HepG2 (cell line): Measurements from ENCODE around the gene GOLGB1. TPM values are rescaled to one million over a fixed set of nuclear protein-coding genes. Genes with fewer than 3 reads are reported as not detected.

Source experiments
- ATAC-seq: fragments of 200-7000 bp; cut with Tn5 transposase; 3 replicates; pipeline ENCODE4 v1.9.1; 2020; ENCODE audit warnings: mild to moderate bottlenecking, moderate library complexity
- BruUV-seq: library from RNA; stranded (reverse); fragments of 400-500 nt; replicated peaks from 2 replicates; lab custom pipeline; 2021; lab: Mats Ljungman, UMichigan
- CTCF ChIA-PET: fragments of 300-600 bp; formaldehyde crosslinking; extraction: SDS; loops from one replicate; lab custom pipeline; 2021; ENCODE audit warnings: low total read pairs, inconsistent platforms, low intra/inter-chr PET ratio; lab: Yijun Ruan, JAX
- POLR2A ChIA-PET: fragments of 350-600 bp; sonication (Branson Sonifier 250); formaldehyde crosslinking; loops from one replicate; lab custom pipeline; 2020; ENCODE audit warnings: antibody characterized with exemption, inconsistent platforms; lab: Yijun Ruan, JAX
- DNase-seq: peaks from one replicate; pipeline ENCODE4 v3.0.0-alpha.2; 2015; ENCODE audit warnings: low spot score
- FAIRE-seq: peaks from 3 replicates; lab custom pipeline; 2011; peaks lifted over from hg19 to GRCh38; lab: Jason Lieb, UNC
- H2AFZ ChIP-seq: one replicate; pipeline ENCODE4 v1.6.1; 2011; ENCODE audit warnings: low read length, inconsistent platforms
- H3K27ac ChIP-seq: fragments of 300-600 bp; 3 replicates; pipeline ENCODE4 v1.8.0; 2011; ENCODE audit warnings: mixed run types, mild to moderate bottlenecking, mixed read lengths, low read length, inconsistent platforms; ENCODE audit not compliant: insufficient read depth; ENCODE audit errors: extremely low read length
- H3K27me3 ChIP-seq, 2 experiments: fragments of 200-600 bp in 1 of 2; 2 replicates in 1 of 2; 3 replicates in 1 of 2; pipeline versions ENCODE4 v1.6.0 to v1.8.0; 2011; ENCODE audit warnings: low read length in 2 of 2, mild to moderate bottlenecking in 2 of 2, moderate library complexity in 2 of 2, inconsistent platforms in 1 of 2; ENCODE audit not compliant: insufficient read depth in 2 of 2, control insufficient read depth in 1 of 2
- H3K36me3 ChIP-seq, 2 experiments: fragments of 200-600 bp in 1 of 2; replicated peaks in 1 of 2; 2 replicates in 1 of 2; 3 replicates in 1 of 2; pipeline versions ENCODE4 v1.5.1 to v1.8.0; 2011; ENCODE audit warnings: low read length in 2 of 2, inconsistent platforms in 1 of 2; ENCODE audit not compliant: insufficient read depth in 2 of 2, control insufficient read depth in 1 of 2
- H3K4me1 ChIP-seq: 2 replicates; pipeline ENCODE4 v1.5.1; 2012; ENCODE audit warnings: low read length, inconsistent platforms; ENCODE audit not compliant: insufficient read depth
- H3K4me2 ChIP-seq: 2 replicates; pipeline ENCODE4 v1.6.0; 2011; ENCODE audit warnings: low read depth, low read length, inconsistent platforms
- H3K4me3 ChIP-seq, 3 experiments: fragments of 200-600 bp in 1 of 3; sonication (generic), shearing (Covaris generic) in 1 of 3; replicated peaks in 1 of 3; 2 replicates each; pipeline ENCODE4 v1.5.1; 2011 to 2016; ENCODE audit warnings: low read length in 3 of 3, inconsistent platforms in 2 of 3, low read depth in 2 of 3, mild to moderate bottlenecking in 2 of 3, control low read depth in 1 of 3, mixed read lengths in 1 of 3; ENCODE audit not compliant: insufficient read depth in 1 of 3
- H3K79me2 ChIP-seq: one replicate; pipeline ENCODE4 v1.6.1; 2011; ENCODE audit warnings: low read length, inconsistent platforms; ENCODE audit not compliant: insufficient read depth
- H3K9ac ChIP-seq: 2 replicates; pipeline ENCODE4 v1.6.0; 2011; ENCODE audit warnings: mild to moderate bottlenecking, low read depth, low read length, inconsistent platforms; ENCODE audit not compliant: insufficient read depth
- H3K9me3 ChIP-seq: 2 replicates; pipeline ENCODE4 v1.5.1; 2012; ENCODE audit warnings: mild to moderate bottlenecking, low read length
- H4K20me1 ChIP-seq: 2 replicates; pipeline ENCODE4 v1.6.0; 2011; ENCODE audit warnings: inconsistent platforms, mild to moderate bottlenecking, low read length, moderate library complexity; ENCODE audit not compliant: insufficient read depth
- FOXC1 ChIP-seq: sonication (generic); formaldehyde crosslinking; IDR thresholded peaks from 2 replicates; pipeline ENCODE4 v1.8.0; 2022; ENCODE audit warnings: mild to moderate bottlenecking, missing genetic modification reagents, borderline replicate concordance
- HNRNPK ChIP-seq: fragments of 200-400 bp; formaldehyde crosslinking; IDR thresholded peaks from 2 replicates; pipeline ENCODE4 v1.6.1; 2018; ENCODE audit warnings: low read length, low read depth, moderate library complexity, mild to moderate bottlenecking; ENCODE audit not compliant: poor library complexity, severe bottlenecking
- PHF21A ChIP-seq: sonication (generic); formaldehyde crosslinking; IDR thresholded peaks from 2 replicates; pipeline ENCODE4 v1.5.0; 2020; ENCODE audit warnings: mild to moderate bottlenecking, missing genetic modification reagents
- RXRB ChIP-seq: IDR thresholded peaks from 2 replicates; pipeline ENCODE4 v1.6.1; 2016; ENCODE audit warnings: borderline replicate concordance, missing genetic modification reagents, missing compliant biosample characterization
- TEAD3 ChIP-seq: optimal IDR thresholded peaks from 2 replicates; pipeline ENCODE3; 2016; ENCODE audit warnings: borderline replicate concordance
- ZBTB7B ChIP-seq: sonication (generic); formaldehyde crosslinking; IDR thresholded peaks from 2 replicates; pipeline ENCODE4 v1.4.0; 2020; ENCODE audit warnings: missing genetic modification reagents
- ZNF331 ChIP-seq: sonication (generic); formaldehyde crosslinking; IDR thresholded peaks from 2 replicates; pipeline ENCODE4 v1.4.0; 2020; ENCODE audit warnings: missing genetic modification reagents
- ZNF724P ChIP-seq: sonication (generic); formaldehyde crosslinking; IDR thresholded peaks from 2 replicates; pipeline ENCODE4 v1.8.0; 2022; ENCODE audit warnings: missing genetic modification reagents, borderline replicate concordance
- in situ Hi-C: cut with HindIII; loops from 2 replicates; pipeline ENCODE4 v1.10.0; 2017; ENCODE audit warnings: low pct_unique_long_range_greater_than_20kb; ENCODE audit not compliant: extremely low pct_ligation_motif_present
- intact Hi-C: fragments of 100-400 bp; cut with micrococcal nuclease; formaldehyde crosslinking; loops from one replicate; pipeline ENCODE4 v1.10.0; 2022; ENCODE audit not compliant: unreplicated experiment
- polyA plus RNA-seq, 8 experiments: library from polyadenylated mRNA; depleted of rRNA in 3 of 8; stranded (reverse) in 7 of 8; unstranded in 1 of 8; fragments of >200 nt; fragmentation: Illumina TruSeq in 4 of 8; extraction: Trizol in 4 of 8; gene quantifications; 2 replicates each; pipeline versions ENCODE4 v1.2.1 to v1.2.3, GENCODE V29; 2011 to 2016; ENCODE audit warnings: low read depth in 4 of 8, missing spikeins in 1 of 8, mixed read lengths in 1 of 8; ENCODE audit not compliant: insufficient read depth in 1 of 8
- total RNA-seq, 5 experiments: library from RNA; depleted of rRNA; stranded (reverse); fragments of >200 nt; fragmentation: Illumina TruSeq; extraction: Trizol; gene quantifications; 2 replicates each; pipeline ENCODE4 v1.2.3, GENCODE V29; 2016; ENCODE audit warnings: low read depth in 1 of 5
- TF ChIP-seq, protein P1 (sequence below): IDR thresholded peaks from 2 replicates; pipeline ENCODE4 v1.6.1; 2016
- TF ChIP-seq, protein P2 (sequence below): sonication (generic); formaldehyde crosslinking; IDR thresholded peaks from 2 replicates; pipeline ENCODE4 v1.9.0; 2021; ENCODE audit warnings: missing genetic modification reagents, mild to moderate bottlenecking, borderline replicate concordance
- TF ChIP-seq, protein P3 (sequence below): sonication (generic); formaldehyde crosslinking; IDR thresholded peaks from 2 replicates; pipeline ENCODE4 v1.4.0; 2020; ENCODE audit warnings: missing genetic modification reagents
- TF ChIP-seq, protein P4 (sequence below): IDR thresholded peaks from 2 replicates; pipeline ENCODE4 v1.6.1; 2016; ENCODE audit warnings: low read depth, missing genetic modification reagents, missing compliant biosample characterization
- TF ChIP-seq, protein P5 (sequence below): IDR thresholded peaks from 2 replicates; pipeline ENCODE4 v1.6.1; 2016; ENCODE audit warnings: control low read depth

GOLGB1 gene
- total and polyA plus RNA-seq, 2 of the 13 experiments (the other 11 are each of a cell fraction or from before 2014, with no cell fraction given) = 13.1 to 39.5 TPM

DNA sequence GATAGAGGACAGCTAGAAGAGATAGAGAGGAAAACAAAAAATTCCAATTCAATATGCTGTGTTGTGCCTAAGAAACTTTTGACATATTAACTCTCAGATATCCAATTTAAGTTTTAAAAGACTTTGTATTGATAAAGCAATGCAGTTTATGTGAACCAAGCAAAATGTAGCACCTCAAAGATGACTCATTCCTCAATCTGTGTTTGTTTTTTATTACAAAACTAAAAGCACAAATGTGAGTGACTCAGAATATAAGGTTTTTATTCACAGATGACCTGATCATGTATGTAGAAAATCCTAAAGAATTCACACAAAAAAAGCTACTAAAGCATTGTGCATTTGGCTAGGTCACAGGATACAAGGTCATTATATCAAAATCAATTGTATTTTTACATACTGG lies 99.9 kb downstream of the GOLGB1 start:
- H3K4me3 ChIP-seq = no peak overlapping the region
- no TSS peak for BruUV-seq
- no peaks in the 10 kb centered on the region for H3K27me3 ChIP-seq
- CTCF ChIA-PET = no interaction called here
- H3K4me1 ChIP-seq = no peaks in the 10 kb centered on the region
- intact Hi-C loops = no loop called here
- no peaks in the 10 kb centered on the region for H4K20me1 ChIP-seq
- no peak overlapping the region for H3K27ac ChIP-seq
- DNase-seq (no peak), ATAC-seq (no peak), FAIRE-seq (no peak)
- H3K9me3 ChIP-seq = no peaks in the 10 kb centered on the region
- H2AFZ ChIP-seq = no peak overlapping the region
- H3K36me3 ChIP-seq = no peaks in the 10 kb centered on the region
- no peaks in the 10 kb centered on the region for H3K79me2 ChIP-seq
- TF ChIP-seq, protein P1, sequence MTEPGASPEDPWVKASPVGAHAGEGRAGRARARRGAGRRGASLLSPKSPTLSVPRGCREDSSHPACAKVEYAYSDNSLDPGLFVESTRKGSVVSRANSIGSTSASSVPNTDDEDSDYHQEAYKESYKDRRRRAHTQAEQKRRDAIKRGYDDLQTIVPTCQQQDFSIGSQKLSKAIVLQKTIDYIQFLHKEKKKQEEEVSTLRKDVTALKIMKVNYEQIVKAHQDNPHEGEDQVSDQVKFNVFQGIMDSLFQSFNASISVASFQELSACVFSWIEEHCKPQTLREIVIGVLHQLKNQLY (CRISPR knock-in tag) = no peak
- TF ChIP-seq, protein P2, sequence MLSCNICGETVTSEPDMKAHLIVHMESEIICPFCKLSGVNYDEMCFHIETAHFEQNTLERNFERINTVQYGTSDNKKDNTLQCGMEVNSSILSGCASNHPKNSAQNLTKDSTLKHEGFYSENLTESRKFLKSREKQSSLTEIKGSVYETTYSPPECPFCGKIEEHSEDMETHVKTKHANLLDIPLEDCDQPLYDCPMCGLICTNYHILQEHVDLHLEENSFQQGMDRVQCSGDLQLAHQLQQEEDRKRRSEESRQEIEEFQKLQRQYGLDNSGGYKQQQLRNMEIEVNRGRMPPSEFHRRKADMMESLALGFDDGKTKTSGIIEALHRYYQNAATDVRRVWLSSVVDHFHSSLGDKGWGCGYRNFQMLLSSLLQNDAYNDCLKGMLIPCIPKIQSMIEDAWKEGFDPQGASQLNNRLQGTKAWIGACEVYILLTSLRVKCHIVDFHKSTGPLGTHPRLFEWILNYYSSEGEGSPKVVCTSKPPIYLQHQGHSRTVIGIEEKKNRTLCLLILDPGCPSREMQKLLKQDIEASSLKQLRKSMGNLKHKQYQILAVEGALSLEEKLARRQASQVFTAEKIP (CRISPR knock-in tag) = no peak
- TF ChIP-seq, protein P3, sequence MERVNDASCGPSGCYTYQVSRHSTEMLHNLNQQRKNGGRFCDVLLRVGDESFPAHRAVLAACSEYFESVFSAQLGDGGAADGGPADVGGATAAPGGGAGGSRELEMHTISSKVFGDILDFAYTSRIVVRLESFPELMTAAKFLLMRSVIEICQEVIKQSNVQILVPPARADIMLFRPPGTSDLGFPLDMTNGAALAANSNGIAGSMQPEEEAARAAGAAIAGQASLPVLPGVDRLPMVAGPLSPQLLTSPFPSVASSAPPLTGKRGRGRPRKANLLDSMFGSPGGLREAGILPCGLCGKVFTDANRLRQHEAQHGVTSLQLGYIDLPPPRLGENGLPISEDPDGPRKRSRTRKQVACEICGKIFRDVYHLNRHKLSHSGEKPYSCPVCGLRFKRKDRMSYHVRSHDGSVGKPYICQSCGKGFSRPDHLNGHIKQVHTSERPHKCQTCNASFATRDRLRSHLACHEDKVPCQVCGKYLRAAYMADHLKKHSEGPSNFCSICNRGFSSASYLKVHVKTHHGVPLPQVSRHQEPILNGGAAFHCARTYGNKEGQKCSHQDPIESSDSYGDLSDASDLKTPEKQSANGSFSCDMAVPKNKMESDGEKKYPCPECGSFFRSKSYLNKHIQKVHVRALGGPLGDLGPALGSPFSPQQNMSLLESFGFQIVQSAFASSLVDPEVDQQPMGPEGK (CRISPR knock-in tag) = no peak
- TF ChIP-seq PHF21A (CRISPR knock-in tag) (no peak), HNRNPK (no peak), RXRB (no peak), TEAD3 (no peak), ZBTB7B (CRISPR knock-in tag) (no peak), FOXC1 (CRISPR knock-in tag) (no peak), ZNF331 (CRISPR knock-in tag) (no peak), ZNF724P (CRISPR knock-in tag) (no peak)
- TF ChIP-seq, protein P4, sequence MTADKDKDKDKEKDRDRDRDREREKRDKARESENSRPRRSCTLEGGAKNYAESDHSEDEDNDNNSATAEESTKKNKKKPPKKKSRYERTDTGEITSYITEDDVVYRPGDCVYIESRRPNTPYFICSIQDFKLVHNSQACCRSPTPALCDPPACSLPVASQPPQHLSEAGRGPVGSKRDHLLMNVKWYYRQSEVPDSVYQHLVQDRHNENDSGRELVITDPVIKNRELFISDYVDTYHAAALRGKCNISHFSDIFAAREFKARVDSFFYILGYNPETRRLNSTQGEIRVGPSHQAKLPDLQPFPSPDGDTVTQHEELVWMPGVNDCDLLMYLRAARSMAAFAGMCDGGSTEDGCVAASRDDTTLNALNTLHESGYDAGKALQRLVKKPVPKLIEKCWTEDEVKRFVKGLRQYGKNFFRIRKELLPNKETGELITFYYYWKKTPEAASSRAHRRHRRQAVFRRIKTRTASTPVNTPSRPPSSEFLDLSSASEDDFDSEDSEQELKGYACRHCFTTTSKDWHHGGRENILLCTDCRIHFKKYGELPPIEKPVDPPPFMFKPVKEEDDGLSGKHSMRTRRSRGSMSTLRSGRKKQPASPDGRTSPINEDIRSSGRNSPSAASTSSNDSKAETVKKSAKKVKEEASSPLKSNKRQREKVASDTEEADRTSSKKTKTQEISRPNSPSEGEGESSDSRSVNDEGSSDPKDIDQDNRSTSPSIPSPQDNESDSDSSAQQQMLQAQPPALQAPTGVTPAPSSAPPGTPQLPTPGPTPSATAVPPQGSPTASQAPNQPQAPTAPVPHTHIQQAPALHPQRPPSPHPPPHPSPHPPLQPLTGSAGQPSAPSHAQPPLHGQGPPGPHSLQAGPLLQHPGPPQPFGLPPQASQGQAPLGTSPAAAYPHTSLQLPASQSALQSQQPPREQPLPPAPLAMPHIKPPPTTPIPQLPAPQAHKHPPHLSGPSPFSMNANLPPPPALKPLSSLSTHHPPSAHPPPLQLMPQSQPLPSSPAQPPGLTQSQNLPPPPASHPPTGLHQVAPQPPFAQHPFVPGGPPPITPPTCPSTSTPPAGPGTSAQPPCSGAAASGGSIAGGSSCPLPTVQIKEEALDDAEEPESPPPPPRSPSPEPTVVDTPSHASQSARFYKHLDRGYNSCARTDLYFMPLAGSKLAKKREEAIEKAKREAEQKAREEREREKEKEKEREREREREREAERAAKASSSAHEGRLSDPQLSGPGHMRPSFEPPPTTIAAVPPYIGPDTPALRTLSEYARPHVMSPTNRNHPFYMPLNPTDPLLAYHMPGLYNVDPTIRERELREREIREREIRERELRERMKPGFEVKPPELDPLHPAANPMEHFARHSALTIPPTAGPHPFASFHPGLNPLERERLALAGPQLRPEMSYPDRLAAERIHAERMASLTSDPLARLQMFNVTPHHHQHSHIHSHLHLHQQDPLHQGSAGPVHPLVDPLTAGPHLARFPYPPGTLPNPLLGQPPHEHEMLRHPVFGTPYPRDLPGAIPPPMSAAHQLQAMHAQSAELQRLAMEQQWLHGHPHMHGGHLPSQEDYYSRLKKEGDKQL = no peak
- TF ChIP-seq, protein P5, sequence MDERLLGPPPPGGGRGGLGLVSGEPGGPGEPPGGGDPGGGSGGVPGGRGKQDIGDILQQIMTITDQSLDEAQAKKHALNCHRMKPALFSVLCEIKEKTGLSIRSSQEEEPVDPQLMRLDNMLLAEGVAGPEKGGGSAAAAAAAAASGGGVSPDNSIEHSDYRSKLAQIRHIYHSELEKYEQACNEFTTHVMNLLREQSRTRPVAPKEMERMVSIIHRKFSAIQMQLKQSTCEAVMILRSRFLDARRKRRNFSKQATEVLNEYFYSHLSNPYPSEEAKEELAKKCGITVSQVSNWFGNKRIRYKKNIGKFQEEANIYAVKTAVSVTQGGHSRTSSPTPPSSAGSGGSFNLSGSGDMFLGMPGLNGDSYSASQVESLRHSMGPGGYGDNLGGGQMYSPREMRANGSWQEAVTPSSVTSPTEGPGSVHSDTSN (CRISPR knock-in tag) = no peak
- POLR2A ChIA-PET = no interaction called here
- H3K9ac ChIP-seq = no peak overlapping the region
- H3K4me2 ChIP-seq = no peak overlapping the region
- in situ Hi-C loops = no loop called here
